HG03095 (cell line): Measurements from ENCODE around the gene ERLEC1.
"Not testable (repeated sequence)": the region's sequence is repeated elsewhere in the genome, so short reads cannot be mapped to it uniquely, and the experiment has no call there.

Experiments
- ATAC-seq: cut with Tn5 transposase; IDR thresholded peaks from one replicate; pipeline ENCODE4 v1.9.1; 2021; ENCODE audit warnings: moderate library complexity; ENCODE audit not compliant: unreplicated experiment

Gene ERLEC1, protein sequence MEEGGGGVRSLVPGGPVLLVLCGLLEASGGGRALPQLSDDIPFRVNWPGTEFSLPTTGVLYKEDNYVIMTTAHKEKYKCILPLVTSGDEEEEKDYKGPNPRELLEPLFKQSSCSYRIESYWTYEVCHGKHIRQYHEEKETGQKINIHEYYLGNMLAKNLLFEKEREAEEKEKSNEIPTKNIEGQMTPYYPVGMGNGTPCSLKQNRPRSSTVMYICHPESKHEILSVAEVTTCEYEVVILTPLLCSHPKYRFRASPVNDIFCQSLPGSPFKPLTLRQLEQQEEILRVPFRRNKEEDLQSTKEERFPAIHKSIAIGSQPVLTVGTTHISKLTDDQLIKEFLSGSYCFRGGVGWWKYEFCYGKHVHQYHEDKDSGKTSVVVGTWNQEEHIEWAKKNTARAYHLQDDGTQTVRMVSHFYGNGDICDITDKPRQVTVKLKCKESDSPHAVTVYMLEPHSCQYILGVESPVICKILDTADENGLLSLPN

GRCh38 chr2:53786705-53787613 is at the start of gene ERLEC1, which contains the start of gene ASB3:
TSS of gene ERLEC1 (plus strand) at chr2:53787044. CDS start at chr2:53787211, 167 bp downstream.
TSS of gene ASB3 (minus strand) at chr2:53786953. CDS start at chr2:53765572, 21,381 bp downstream.
- ATAC-seq = peak; percentile 96

DNA sequence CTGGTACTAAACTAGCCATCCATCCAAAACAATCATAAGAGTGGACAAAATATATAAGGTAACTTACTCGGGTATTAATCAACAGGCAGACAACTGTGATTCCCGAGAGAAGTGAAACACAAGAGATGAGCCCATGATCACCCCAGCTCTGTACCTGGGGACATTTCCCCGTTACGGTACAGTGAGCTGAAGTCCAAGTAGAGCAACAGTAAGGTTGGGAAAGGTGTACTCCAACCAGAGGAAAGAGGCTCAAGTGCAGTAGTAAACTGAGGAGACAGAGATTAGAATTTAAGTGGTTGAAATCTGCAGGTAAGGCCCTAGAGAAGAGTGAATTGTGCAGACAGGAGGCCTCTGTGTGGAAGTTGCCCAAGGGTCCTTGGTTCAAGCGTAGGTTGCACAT is 49.8 kb upstream of the ERLEC1 start:
- ATAC-seq = no peak

GRCh38 chr2:53739032-53739431 is 47.8 kb upstream of the ERLEC1 start:
- no peak for ATAC-seq

GRCh38 chr2:53740170-53740569 is 46.7 kb upstream of the ERLEC1 start:
- ATAC-seq = no peak

GRCh38 chr2:53744395-53745065 is 42.3 kb upstream of the ERLEC1 start:
- ATAC-seq = no peak

DNA sequence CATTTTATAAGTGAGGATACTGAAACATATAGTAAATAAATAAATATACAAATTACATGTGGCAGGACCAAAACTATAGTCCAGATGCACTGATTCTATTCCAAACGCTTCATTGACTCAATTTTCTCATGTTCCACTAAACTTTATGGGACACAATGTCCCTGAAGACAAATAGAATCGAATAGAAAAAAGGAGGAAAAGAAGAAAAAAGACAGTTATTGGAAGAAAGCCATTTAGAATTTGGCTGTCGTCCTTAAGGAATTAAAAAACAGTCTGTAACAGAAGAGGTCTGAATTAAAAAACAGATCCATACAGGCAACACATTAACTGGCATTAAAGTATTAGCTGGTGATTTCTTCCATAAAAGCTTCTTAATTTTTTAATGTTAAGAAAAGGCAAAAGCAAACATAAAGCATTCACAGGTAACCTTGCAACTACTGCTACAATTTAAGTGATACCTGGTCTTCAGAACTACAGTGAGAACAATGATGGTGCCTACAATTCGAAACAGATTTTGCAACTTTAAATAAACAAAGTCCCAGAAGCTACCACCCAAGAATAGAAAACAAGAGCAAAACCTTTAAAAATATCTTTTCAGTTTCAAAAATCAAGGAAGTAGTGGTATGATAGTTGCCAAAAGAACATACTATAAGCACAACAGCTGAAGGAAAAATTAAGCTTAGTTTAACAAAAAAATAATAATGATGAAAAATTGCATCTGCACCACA is 36.6 kb upstream of the ERLEC1 start:
- no peak for ATAC-seq

GRCh38 chr2:53751728-53752127 is 35.1 kb upstream of the ERLEC1 start:
- ATAC-seq = peak; percentile 94

- no peak for ATAC-seq
Observed at GRCh38 chr2:53752385-53752784, 34.5 kb upstream of the ERLEC1 start.

GRCh38 chr2:53753041-53753440 is 33.8 kb upstream of the ERLEC1 start:
- ATAC-seq = no peak

DNA sequence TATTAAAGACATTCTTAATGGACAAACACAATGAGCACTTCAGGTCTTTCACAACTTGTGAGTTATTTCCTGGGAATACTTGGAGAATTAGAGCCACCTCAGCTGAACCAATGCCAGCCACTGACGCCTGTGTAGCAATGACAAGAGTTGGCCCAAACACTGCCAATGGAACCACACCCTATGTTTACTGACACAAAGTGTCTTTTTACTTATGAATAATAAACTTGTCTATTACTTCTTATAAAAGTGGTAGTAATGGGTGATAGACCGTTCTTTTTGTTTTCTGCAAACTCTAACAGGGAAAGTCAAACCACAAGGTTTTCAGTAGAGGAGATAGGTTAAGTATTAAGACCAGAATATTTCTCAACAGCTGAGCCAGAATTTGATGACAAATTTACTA is 31.7 kb upstream of the ERLEC1 start:
- ATAC-seq = no peak

GRCh38 chr2:53756644-53757043 is 30.2 kb upstream of the ERLEC1 start:
- ATAC-seq = no peak

GRCh38 chr2:53757206-53757605 is 29.6 kb upstream of the ERLEC1 start:
- not testable (repeated sequence) for ATAC-seq

- no peak for ATAC-seq
Observed at GRCh38 chr2:53765767-53766166, 21.1 kb upstream of the ERLEC1 start.

- peak; percentile 90 for ATAC-seq
Observed at GRCh38 chr2:53767405-53768241, 19.2 kb upstream of the ERLEC1 start, which contains the start of gene CHAC2. TSS of gene CHAC2 (plus strand) at chr2:53767804. CDS start at chr2:53767887, 83 bp downstream.

GRCh38 chr2:53768242-53768542 is 18.7 kb upstream of the ERLEC1 start:
- peak; percentile 41 for ATAC-seq

DNA sequence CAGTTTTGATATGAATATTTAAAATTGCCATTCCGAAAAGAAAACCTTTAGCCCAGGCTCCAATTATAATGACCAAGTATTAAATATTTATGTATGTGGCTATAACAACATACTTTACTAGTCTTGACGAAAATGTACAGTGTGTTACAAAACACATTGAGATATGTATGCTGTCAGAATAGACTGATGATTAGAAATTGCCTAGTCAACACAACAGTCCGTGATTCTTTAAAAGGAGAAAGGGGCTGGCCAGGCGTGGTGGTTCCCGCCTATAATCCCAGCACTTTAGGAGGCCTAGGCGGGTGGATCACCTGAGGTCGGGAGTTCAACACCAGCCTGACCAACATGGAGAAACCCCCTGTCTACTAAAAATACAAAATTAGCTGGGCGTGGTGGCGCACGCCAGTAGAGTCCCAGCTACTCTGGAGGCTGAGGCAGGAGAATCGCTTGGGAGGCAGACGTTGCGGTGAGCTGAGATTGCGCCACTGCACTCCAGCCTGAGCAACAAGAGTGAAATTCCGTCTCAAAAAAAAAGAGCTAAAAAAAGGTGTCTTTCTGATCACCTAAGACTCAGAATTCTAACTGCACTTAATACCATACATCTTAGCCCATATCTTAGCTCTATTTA is 17.4 kb upstream of the ERLEC1 start:
- no peak for ATAC-seq

DNA sequence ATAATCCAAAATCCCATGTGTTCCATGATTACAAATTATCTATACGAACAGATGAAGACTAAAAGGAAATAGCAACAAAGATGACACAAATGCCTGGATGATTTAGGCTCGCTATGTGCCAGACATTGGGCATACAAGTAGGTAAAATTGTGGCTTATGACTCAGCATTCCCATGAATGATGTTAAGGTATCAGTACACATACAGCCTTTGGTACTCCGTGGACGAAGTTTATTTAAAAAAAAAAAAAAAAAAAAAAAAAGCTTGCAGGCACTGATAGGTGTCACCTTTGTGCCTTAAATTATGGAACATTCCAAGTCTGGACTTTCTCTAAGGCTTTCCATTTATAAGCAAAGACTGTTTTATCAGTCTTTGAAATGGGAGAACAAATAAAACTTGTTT is 16.6 kb upstream of the ERLEC1 start:
- ATAC-seq = no peak

DNA sequence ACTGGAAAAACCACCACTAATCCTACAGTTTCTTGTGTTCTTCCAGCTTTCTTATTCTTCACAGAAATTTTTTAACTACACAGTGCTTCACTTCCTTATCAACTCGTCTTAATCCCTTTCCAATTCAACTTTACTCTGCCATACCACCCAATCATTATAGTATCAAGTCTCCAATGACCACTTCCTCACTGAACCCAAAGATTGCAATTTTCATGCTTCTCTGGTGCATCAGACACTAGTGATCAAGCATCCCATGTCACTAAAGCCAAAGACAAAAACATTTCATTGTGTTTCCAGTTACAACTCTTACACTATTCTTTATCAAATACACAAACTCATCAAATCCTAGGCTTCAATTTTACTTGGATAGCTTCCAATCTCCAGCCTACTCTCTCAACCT is 9.7 kb upstream of the ERLEC1 start:
- ATAC-seq = no peak

DNA sequence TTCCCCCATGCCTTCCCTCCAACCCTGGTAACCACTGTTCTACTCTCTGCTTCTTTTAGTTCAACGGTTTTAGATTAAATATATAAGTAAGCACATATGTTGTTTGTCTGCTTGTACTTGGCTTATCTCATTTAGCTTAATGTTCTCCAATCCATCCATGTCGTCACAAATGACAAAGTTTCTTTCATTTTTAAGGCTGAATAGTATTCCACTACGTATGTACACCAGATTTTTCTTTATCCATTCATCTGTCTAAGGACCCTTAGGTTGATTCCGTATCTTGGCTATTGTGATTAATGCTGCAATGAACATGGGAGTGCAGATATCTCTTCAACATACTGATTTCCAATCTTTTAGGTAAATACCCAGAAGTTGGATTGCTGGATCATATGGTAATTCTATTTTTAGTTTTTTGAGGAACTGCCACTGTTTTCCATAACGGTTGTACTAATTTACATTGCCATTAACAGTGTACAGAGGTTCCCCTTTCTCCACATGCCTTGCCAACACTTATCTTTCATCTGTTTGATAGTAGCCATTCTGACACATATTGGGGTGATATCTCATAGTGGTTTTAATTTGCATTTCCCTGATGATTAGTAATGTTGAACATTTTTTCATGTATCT is 8.2 kb upstream of the ERLEC1 start:
- no peak for ATAC-seq
